Fibroblast of peridontal ligament (primary cell): Measurements from ENCODE around the gene FAM110A.
A peak's percentile ranks its signal among the peaks of the same experiment; 100 is the strongest.
"Not testable (repeated sequence)": the region's sequence is repeated elsewhere in the genome, so short reads cannot be mapped to it uniquely, and the experiment has no call there.

ENCODE experiments used
- DNase-seq: peaks from one replicate; pipeline ENCODE4 v3.0.0-alpha.2; 2010; ENCODE audit errors: extremely low read depth

FAM110A gene

GRCh38 chr20:844473-845225 lies 11.1 kb downstream of the FAM110A start:
- peak; percentile 84 for DNase-seq

- DNase-seq, result no peak
These were observed 11.8 kb downstream of the FAM110A start for GRCh38 chr20:845226-845868.

- no peak for DNase-seq
These were observed 12.7 kb downstream of the FAM110A start for GRCh38 chr20:845941-846893.

- no peak for DNase-seq
These were observed 13.4 kb downstream of the FAM110A start for GRCh38 chr20:846894-847278.

- DNase-seq, result no peak
These were observed 14.7 kb downstream of the FAM110A start for GRCh38 chr20:848193-848592.

- not testable (repeated sequence) for DNase-seq
These were observed 15.2 kb downstream of the FAM110A start for GRCh38 chr20:848731-849130.

GRCh38 chr20:853406-853996 lies 20.0 kb downstream of the FAM110A start:
- no peak for DNase-seq

GRCh38 chr20:854601-855000 lies 21.1 kb downstream of the FAM110A start:
- DNase-seq, result no peak

GRCh38 chr20:855466-856360 lies 22.2 kb downstream of the FAM110A start:
- DNase-seq, result no peak

- DNase-seq, result peak; percentile 73
These were observed 22.9 kb downstream of the FAM110A start for GRCh38 chr20:856361-856775.

- DNase-seq, result no peak
These were observed 24.5 kb downstream of the FAM110A start for GRCh38 chr20:858011-858410.

- peak; percentile 8 for DNase-seq
These were observed 26.3 kb downstream of the FAM110A start for GRCh38 chr20:859751-860231.

GRCh38 chr20:860891-861290 lies 27.4 kb downstream of the FAM110A start:
- DNase-seq, result no peak

- DNase-seq, result no peak
These were observed 31.9 kb downstream of the FAM110A start for GRCh38 chr20:865440-865839.

GRCh38 chr20:868279-868678 lies 34.8 kb downstream of the FAM110A start:
- no peak for DNase-seq

GRCh38 chr20:869606-870005 lies 36.1 kb downstream of the FAM110A start:
- DNase-seq, result no peak

- DNase-seq, result no peak
These were observed 37.2 kb downstream of the FAM110A start for GRCh38 chr20:870758-871157.

- DNase-seq, result no peak
These were observed 37.9 kb downstream of the FAM110A start for GRCh38 chr20:871436-871835.

- DNase-seq, result no peak
These were observed 38.4 kb downstream of the FAM110A start for GRCh38 chr20:871948-872347.

- DNase-seq, result no peak
These were observed 39.5 kb downstream of the FAM110A start for GRCh38 chr20:872855-873520.
